Heart right ventricle (tissue), 16 donors: ENCODE data around the gene ZNF135. TPM values are rescaled to one million over a fixed set of nuclear protein-coding genes. Genes with fewer than 3 reads are reported as not detected.

ENCODE experiments used
- ATAC-seq, 8 donors: fragments of 200-7000 bp; cut with Tn5 transposase; one replicate each; pipeline ENCODE4 v1.9.1; 2020; ENCODE audit warnings: mild to moderate bottlenecking in 8 of 8, moderate library complexity in 8 of 8, moderate number of reproducible peaks in 1 of 8
- DNase-seq, 2 donors: peaks; one replicate each; pipeline ENCODE4 v3.0.0-alpha.2; 2020
- H3K27ac ChIP-seq, 10 donors: fragments of 200-600 bp; sonication (generic) in 2 of 10; one replicate each; pipeline versions ENCODE4 v1.5.0 to v1.8.0; 2020 to 2022; ENCODE audit warnings: mild to moderate bottlenecking in 3 of 10
- H3K27me3 ChIP-seq, 7 donors: fragments of 200-600 bp; one replicate each; pipeline ENCODE4 v1.8.0; 2021 to 2022; ENCODE audit warnings: mild to moderate bottlenecking in 2 of 7
- H3K36me3 ChIP-seq, 9 donors: fragments of 200-600 bp; sonication (generic) in 1 of 9; one replicate each; pipeline versions ENCODE4 v1.5.0 to v1.8.0; 2020 to 2022; ENCODE audit warnings: mild to moderate bottlenecking in 2 of 9
- H3K4me1 ChIP-seq, 9 donors: fragments of 200-600 bp; sonication (generic) in 1 of 9; one replicate each; pipeline versions ENCODE4 v1.5.0 to v1.8.0; 2020 to 2022; ENCODE audit warnings: mild to moderate bottlenecking in 4 of 9
- H3K4me3 ChIP-seq, 10 donors: fragments of 200-600 bp; sonication (generic) in 2 of 10; one replicate each; pipeline versions ENCODE4 v1.5.0 to v1.8.0; 2020 to 2022; ENCODE audit warnings: mild to moderate bottlenecking in 7 of 10, moderate library complexity in 2 of 10
- H3K9me3 ChIP-seq, 11 donors: fragments of 200-600 bp in 10 of 11; sonication (generic) in 2 of 11; one replicate each; pipeline versions ENCODE4 v1.5.0 to v1.8.0; 2013 to 2022; ENCODE audit warnings: mild to moderate bottlenecking in 2 of 11, control low read depth in 1 of 11, moderate library complexity in 1 of 11
- WGBS, 2 donors: extraction: QIAGEN DNeasy Blood & Tissue Kit; methylation state at CpG; one replicate each; pipeline ENCODE4 v1.1.7; 2013; ENCODE audit warnings: inconsistent platforms in 1 of 2; 5-methylcytosine and 5-hydroxymethylcytosine counted together
- intact Hi-C, 10 donors: fragments of 100-400 bp; cut with DNase I; formaldehyde crosslinking; loops; one replicate each; pipeline versions ENCODE4 v1.11.1 to v1.14.2; 2022
- polyA plus RNA-seq, 2 donors: library from polyadenylated mRNA; stranded (reverse); fragments of 200-250 nt; gene quantifications; one replicate each; pipeline ENCODE4 v1.2.3, GENCODE V29; 2013
- total RNA-seq, 10 donors: library from RNA; stranded (reverse); fragmentation: NEBNext Ultra II Directional in 3 of 10; extraction: Animal tissue kit (Norgen Biotek cat#: 25700) in 3 of 10; gene quantifications; one replicate each; pipeline versions ENCODE4 v1.2.1 to v1.2.4, GENCODE V29; 2021 to 2023
- TF ChIP-seq, protein P1 (sequence below), 9 donors: fragments of 200-600 bp; sonication (generic) in 2 of 9; IDR thresholded peaks; one replicate each; pipeline versions ENCODE4 v1.5.0 to v1.8.0; 2021 to 2022; ENCODE audit warnings: antibody characterized with exemption in 9 of 9, mild to moderate bottlenecking in 5 of 9, moderate library complexity in 1 of 9
- donor health status: Arrhythmogenic right ventricular cardiomyopathy.
- donor health status: ischemic (EF 13 %, LVEDD 7.1; RV severe dilation, severe dysfunction).
- donor health status: healthy with polysubstance abuse.
- donor health status: DM: no; HTN: yes; CAD: no.
- donor health status: DM: no; HTN: no; CAD: no.
- donor health status: ischemic (EF 25% LVEDD 6.9; RV normal size, moderate dysfunction).
- donor health status: ischemic (EF 25% LVEDD 5.7; RV mildly dilated, moderate dysfunction).
- donor health status: healthy.
- donor health status: DM: yes; HTN: yes; CAD: no.
- donor health status: Ischemic cardiomyopathy.
- donor health status: ischemic (EF 35%, LVEDD 5.7; RV mildly dilated, moderate dysfunction).
- donor health status: nonischemic (EF 11% LVEDD 7.7; RV severe dilation, severe dysfunction).
- donor health status: DM: yes; HTN: yes; CAD: no.
- donor health status: PGD.
- donor health status: ischemic (EF 29% LVEDD 5.4; RV normal size, mild dysfunction).
- donor health status: nonischemic (EF 23%, LVEDD 6.1; RV moderate dilation, normal function).

ZNF135 gene
- total and polyA plus RNA-seq, 12 donors: 2.5 to 10.1 (median 3.9) TPM

DNA sequence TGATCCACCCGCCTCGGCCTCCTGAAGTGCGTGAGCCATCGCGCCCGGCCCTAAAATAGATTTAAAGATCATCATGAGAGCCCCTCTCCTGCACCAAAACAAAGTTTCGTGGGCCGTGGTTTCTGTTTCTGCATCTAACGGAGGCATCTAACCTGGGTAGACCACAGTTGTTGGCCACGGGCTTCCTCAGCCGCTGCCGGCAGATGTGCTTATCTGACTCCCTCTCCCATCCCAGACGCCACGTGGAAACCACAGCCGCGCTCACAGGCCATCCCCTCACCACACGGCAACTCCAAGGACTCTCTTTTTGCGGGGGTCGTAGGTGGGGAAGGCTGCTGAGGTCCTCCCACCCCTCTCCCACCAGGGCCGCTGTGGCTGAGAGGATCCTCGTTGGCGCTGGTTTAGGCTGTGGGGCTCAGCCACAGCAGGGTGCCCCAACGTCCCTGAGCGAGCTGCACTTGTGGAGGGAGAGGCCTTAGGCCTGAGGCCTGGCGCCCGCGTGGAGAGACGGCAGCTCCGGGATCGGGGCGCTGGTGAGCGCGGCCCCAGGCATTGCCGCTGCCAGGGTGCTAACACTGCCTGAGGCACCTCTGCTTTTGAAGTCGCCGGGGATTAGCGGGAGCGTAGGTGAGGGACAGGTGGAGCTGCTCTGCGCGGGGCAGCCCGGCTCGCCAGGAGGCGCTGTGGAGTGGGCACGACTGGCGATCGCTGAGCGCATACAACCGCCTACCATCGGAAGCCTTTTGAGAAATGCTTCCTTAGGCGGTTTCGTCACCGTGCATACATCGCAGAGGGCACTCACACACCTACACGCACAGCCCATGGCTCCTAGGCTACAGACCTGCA is 16.4 kb upstream of the ZNF135 start:
- ATAC-seq: peak in 2 of 8 donors; percentile 13 to 15
- H3K27ac ChIP-seq: no peak overlapping the region
- no peaks in the 10 kb centered on the region for H3K36me3 ChIP-seq
- H3K27me3 ChIP-seq: peaks cover 0 to under 1% (median 0%) of the 10 kb centered on the region in 7 donors
- no peak for DNase-seq
- no peak overlapping the region for H3K4me3 ChIP-seq
- TF ChIP-seq, protein P1, sequence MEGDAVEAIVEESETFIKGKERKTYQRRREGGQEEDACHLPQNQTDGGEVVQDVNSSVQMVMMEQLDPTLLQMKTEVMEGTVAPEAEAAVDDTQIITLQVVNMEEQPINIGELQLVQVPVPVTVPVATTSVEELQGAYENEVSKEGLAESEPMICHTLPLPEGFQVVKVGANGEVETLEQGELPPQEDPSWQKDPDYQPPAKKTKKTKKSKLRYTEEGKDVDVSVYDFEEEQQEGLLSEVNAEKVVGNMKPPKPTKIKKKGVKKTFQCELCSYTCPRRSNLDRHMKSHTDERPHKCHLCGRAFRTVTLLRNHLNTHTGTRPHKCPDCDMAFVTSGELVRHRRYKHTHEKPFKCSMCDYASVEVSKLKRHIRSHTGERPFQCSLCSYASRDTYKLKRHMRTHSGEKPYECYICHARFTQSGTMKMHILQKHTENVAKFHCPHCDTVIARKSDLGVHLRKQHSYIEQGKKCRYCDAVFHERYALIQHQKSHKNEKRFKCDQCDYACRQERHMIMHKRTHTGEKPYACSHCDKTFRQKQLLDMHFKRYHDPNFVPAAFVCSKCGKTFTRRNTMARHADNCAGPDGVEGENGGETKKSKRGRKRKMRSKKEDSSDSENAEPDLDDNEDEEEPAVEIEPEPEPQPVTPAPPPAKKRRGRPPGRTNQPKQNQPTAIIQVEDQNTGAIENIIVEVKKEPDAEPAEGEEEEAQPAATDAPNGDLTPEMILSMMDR (IDR thresholded peaks at IDR 0.05): peak in 2 of 9 donors; percentile 17 to 21
- H3K4me1 ChIP-seq: peaks cover 0 to 6% (median 0%) of the 10 kb centered on the region in 9 donors
- WGBS, 2 donors: 38 to 46% methylated on average over 54 of the region's 54 CpGs
- intact Hi-C loops: no loop called here
- peaks cover 0 to 97% (median 26%) of the 10 kb centered on the region in 11 donors for H3K9me3 ChIP-seq

DNA sequence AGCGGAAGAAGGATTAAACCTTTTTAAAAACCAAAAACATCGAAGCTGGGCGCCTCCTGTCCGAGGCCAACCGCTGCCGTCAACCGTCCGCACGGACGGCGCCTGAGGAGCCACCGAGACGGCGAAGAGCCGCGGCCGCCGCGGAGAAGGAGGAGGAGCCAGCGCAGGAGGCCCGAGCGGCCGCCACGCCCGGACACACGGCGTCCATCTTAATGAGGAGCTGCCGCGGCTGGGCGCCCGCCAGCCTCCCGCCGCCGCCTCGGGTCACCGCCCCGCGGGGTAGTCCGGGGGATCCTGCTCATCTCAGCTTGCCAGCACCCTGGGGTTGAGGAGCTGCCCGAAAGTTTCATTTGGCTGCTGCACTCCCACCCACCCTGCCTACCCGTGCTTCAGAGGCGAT is 14.7 kb upstream of the ZNF135 start:
- ATAC-seq (no peak), DNase-seq (no peak)
- Histone ChIP-seq H3K4me3 (no peak overlapping the region), H3K27me3 (no peaks in the 10 kb centered on the region), H3K9me3 (peaks cover 0 to 97% (median 37%) of the 10 kb centered on the region in 11 donors), H3K4me1 (no peaks in the 10 kb centered on the region), H3K36me3 (no peaks in the 10 kb centered on the region), H3K27ac (no peak overlapping the region)
- WGBS, 2 donors: 58 to 74% methylated on average over 28 to 42 of the region's 42 CpGs
- intact Hi-C loops: no loop called here
- TF ChIP-seq, protein P1 (IDR thresholded peaks at IDR 0.05): no peak

DNA sequence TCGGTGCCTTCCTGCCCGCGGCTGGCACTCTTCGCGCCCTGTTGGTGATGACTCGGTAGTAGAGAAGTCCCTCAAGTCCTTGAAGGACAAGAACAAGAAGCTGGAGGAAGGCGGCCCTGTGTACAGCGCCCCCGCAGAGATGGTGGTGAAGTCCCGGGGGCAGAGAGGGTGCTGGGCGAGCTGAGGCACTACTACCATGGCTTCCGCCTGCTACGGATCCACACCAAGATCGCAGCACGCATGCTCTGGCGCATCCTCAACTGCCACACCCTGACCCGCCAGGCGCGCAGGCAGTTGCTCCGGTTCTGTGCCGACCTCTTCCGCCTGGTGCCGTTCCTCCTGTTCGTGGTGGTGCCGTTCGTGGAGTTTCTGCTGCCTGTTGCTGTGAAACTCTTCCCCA is 14.2 kb upstream of the ZNF135 start:
- no peak overlapping the region for H3K27ac ChIP-seq
- H3K9me3 ChIP-seq: peaks cover 0 to 100% (median 37%) of the 10 kb centered on the region in 11 donors
- no peak overlapping the region for H3K4me3 ChIP-seq
- DNase-seq: no peak
- intact Hi-C loops: no loop called here
- ATAC-seq: no peak
- no peaks in the 10 kb centered on the region for H3K27me3 ChIP-seq
- no peaks in the 10 kb centered on the region for H3K36me3 ChIP-seq
- WGBS, 2 donors: 90 to 94% methylated on average over 26 of the region's 26 CpGs
- no peaks in the 10 kb centered on the region for H3K4me1 ChIP-seq
- TF ChIP-seq, protein P1 (IDR thresholded peaks at IDR 0.05): no peak

DNA sequence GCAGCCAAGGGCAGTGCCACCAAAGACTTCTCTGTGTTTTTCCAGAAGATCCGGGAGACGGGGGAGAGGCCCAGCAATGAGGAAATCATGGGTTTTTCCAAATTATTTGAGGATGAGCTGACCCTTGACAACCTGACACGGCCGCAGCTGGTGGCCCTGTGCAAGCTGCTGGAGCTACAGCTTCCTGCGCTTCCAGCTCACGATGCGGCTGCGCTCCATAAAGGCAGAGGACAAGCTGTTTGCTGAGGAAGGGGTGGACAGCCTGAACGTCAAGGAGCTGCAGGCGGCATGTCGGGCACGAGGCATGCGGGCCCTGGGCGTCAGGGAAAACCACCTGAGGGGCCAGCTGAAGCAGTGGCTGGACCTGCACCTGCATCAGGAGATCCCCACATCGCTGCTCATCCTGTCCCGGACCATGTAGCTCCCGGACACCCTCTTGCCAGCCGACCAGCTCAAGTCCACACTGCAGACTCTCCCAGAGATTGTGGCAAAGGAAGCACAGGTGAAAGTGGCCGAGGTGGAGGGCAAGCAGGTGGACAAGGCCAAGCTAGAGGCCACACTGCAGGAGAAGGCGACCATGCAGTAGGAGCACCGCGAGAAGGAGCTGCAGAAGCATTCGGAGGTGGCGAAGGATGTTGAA is 13.6 kb upstream of the ZNF135 start:
- H3K4me1 ChIP-seq: no peaks in the 10 kb centered on the region
- no peaks in the 10 kb centered on the region for H3K36me3 ChIP-seq
- H3K4me3 ChIP-seq: no peak overlapping the region
- intact Hi-C loops: no loop called here
- no peak for DNase-seq
- TF ChIP-seq, protein P1 (IDR thresholded peaks at IDR 0.05): no peak
- no peaks in the 10 kb centered on the region for H3K27me3 ChIP-seq
- no peak for ATAC-seq
- peaks cover 0 to 100% (median 37%) of the 10 kb centered on the region in 11 donors for H3K9me3 ChIP-seq
- H3K27ac ChIP-seq: no peak overlapping the region
- 94% methylated on average over 24 of the region's 24 CpGs for WGBS, 2 donors
